Peyer's patch (tissue), 4 donors: ENCODE measurements around the gene MST1.

ENCODE experiments used
- CTCF ChIP-seq, 6 experiments: fragments of 450-650 bp in 4 of 6; fragments of 200-600 bp in 2 of 6; sonication (generic) in 1 of 6; IDR thresholded peaks; one replicate each; pipeline ENCODE4 v1.5.1; 2017 to 2019; ENCODE audit warnings: antibody characterized with exemption in 6 of 6, mild to moderate bottlenecking in 3 of 6, moderate library complexity in 1 of 6
- POLR2A ChIP-seq, 2 donors: fragments of 450-650 bp; IDR thresholded peaks; one replicate each; pipeline ENCODE4 v1.5.1; 2017; ENCODE audit warnings: antibody characterized with exemption in 2 of 2, mild to moderate bottlenecking in 2 of 2, moderate library complexity in 2 of 2

- no peak for TF ChIP-seq POLR2A (IDR thresholded peaks at IDR 0.05)
- no peak for TF ChIP-seq CTCF (IDR thresholded peaks at IDR 0.05)
These were observed 19.9 kb downstream of the MST1 start for GRCh38 chr3:49669352-49669751.
